Brain microvascular endothelial cell (primary cell): ENCODE data around the gene PALLD.

Source experiments
- DNase-seq: peaks from one replicate; pipeline ENCODE4 v3.0.0-alpha.2; 2020
- H3K27ac ChIP-seq: fragments of 250-450 bp; sonication (Bioruptor Pico); 2 replicates; pipeline ENCODE4 v1.5.1; 2020; ENCODE audit warnings: mild to moderate bottlenecking, moderate library complexity
- H3K27me3 ChIP-seq: fragments of 250-450 bp; sonication (Bioruptor Pico); replicated peaks from 2 replicates; pipeline ENCODE4 v1.5.1; 2020; ENCODE audit warnings: mild to moderate bottlenecking
- H3K36me3 ChIP-seq: fragments of 250-450 bp; sonication (Bioruptor Pico); replicated peaks from 2 replicates; pipeline ENCODE4 v1.5.1; 2020; ENCODE audit warnings: mild to moderate bottlenecking
- H3K4me3 ChIP-seq: 2 replicates; pipeline ENCODE4 v1.5.1; 2011; ENCODE audit warnings: low read depth, mild to moderate bottlenecking, control low read depth, low read length, moderate library complexity
- CTCF ChIP-seq: IDR thresholded peaks from 2 replicates; pipeline ENCODE4 v1.5.1; 2011; ENCODE audit warnings: low read depth, mild to moderate bottlenecking, moderate library complexity, low read length, control low read depth, inconsistent platforms; ENCODE audit errors: missing control alignments
- in situ Hi-C: cut with HindIII; loops from 2 replicates; pipeline ENCODE4 v1.10.0; 2017; ENCODE audit warnings: low sequenced_read_pairs, low pct_ligation_motif_present

Gene PALLD

GRCh38 chr4:168830777-168831512 lies 334.1 kb downstream of the PALLD start:
- in situ Hi-C loops: no loop called here
- DNase-seq: no peak

GRCh38 chr4:168831585-168831918 lies 334.7 kb downstream of the PALLD start:
- Histone ChIP-seq H3K36me3 (no peaks in the 10 kb centered on the region), H3K4me3 (peak overlapping the region; percentile 93), H3K27ac (peak overlapping the region; percentile 83), H3K27me3 (no peaks in the 10 kb centered on the region)
- no peak for DNase-seq
- in situ Hi-C loops: no loop called here
- no peak for TF ChIP-seq CTCF

More at GRCh38 chr4:168830777-168831512, 334.1 kb downstream of the PALLD start:
- Histone ChIP-seq H3K27ac (no peak overlapping the region), H3K36me3 (no peaks in the 10 kb centered on the region), H3K27me3 (no peaks in the 10 kb centered on the region), H3K4me3 (no peak overlapping the region)
- TF ChIP-seq CTCF: no peak

DNA sequence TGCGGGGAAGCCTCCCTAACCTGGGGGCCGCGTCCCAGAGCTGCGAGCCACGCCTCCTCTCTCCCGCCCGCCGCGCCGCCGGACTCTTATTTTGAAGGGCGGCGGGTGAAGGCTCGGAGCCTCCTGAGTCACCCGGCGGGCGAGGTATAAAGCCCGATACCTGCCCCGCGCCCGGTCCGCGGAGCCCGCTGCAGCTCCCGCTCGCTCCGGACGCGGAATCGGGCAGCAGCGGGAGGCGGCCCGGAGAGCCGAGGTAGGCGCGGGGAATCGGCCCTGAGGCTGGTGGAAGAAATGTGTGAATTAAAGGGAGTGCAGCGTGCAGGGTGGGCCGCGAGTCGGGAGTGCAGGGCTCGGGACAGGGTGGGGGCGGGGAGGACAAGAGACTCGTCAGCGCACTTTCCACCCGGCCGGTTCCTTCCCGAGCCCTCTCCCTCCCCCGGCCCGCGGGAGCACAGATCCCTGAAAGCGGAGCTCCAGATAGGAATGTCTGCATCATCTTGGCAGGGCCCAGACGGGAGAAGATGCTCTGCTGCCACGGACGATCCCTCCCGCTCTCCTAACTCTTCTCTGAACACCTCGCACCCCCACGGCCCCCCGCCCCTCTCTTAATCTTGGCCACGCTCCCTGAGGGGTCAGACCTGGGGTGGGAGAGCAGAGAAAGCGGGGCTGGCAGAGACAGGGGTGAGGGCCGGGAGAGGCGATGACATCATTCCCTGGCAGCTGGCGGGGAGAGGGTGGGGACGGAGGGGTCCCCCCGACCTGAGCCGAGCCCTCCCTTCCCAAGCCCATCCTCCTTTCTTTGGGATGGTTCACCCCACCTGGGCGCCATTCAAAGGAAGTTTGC lies 335.3 kb downstream of the PALLD start:
- peak overlapping the region; percentile 93 for H3K4me3 ChIP-seq
- in situ Hi-C loops: no loop called here
- peak overlapping the region; percentile 83 for H3K27ac ChIP-seq
- no peaks in the 10 kb centered on the region for H3K36me3 ChIP-seq
- no peak for TF ChIP-seq CTCF
- H3K27me3 ChIP-seq: no peaks in the 10 kb centered on the region
- DNase-seq: peak; percentile 68

GRCh38 chr4:168832763-168833575 lies 336.1 kb downstream of the PALLD start:
- H3K36me3 ChIP-seq: peaks cover 5% of the 10 kb centered on the region
- no peak for DNase-seq
- TF ChIP-seq CTCF: peak; percentile 60
- in situ Hi-C loops: no loop called here
- no peaks in the 10 kb centered on the region for H3K27me3 ChIP-seq
- H3K4me3 ChIP-seq: peak overlapping the region; percentile 93
- H3K27ac ChIP-seq: peak overlapping the region; percentile 83

GRCh38 chr4:168833881-168834280 lies 337.0 kb downstream of the PALLD start:
- TF ChIP-seq CTCF: no peak

More at GRCh38 chr4:168833881-168834280, 337.0 kb downstream of the PALLD start:
- DNase-seq: no peak
- Histone ChIP-seq H3K27me3 (no peaks in the 10 kb centered on the region), H3K27ac (no peak overlapping the region), H3K4me3 (peak overlapping the region; percentile 93), H3K36me3 (peaks cover 5% of the 10 kb centered on the region)
- in situ Hi-C loops: no loop called here
